Measurements from ENCODE around the gene IER3IP1. TPM values are rescaled to one million over a fixed set of nuclear protein-coding genes. Genes with fewer than 3 reads are reported as not detected.

IER3IP1 gene
- total RNA-seq, 1 donor from 2014 or later: 16.0 TPM

DNA sequence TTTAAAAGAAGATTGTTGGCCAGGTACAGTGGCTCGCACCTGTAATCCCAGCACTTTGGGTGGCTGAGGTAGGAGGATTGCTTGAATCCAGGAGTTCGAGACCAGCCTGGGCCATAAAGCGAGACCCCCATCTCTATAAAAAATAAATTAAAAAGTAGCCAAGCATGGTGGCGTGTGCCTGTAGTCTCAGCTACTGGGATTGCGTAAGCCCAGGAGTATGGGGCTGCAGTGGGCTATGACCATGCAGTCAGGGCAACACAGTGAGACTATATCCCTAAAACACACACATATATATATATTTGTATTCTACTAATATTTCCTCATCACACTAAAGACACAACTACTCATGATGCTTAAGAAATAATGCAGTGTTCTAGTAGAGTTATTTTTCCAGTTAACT lies 33.0 kb downstream of the IER3IP1 start:
- DNase-seq (ENCODE audit: low spot score): no peak
- Mint-ChIP-seq H3K36me3 (ENCODE audit: low read depth, unreplicated experiment) (no peaks in the 10 kb centered on the region), H3K4me1 (ENCODE audit: unreplicated experiment) (peaks cover 5% of the 10 kb centered on the region), H3K9me3 (ENCODE audit: unreplicated experiment) (no peaks in the 10 kb centered on the region), H3K27ac (ENCODE audit: unreplicated experiment) (no peak overlapping the region), H3K4me3 (ENCODE audit: unreplicated experiment) (no peak overlapping the region), H3K27me3 (ENCODE audit: unreplicated experiment) (no peaks in the 10 kb centered on the region)
- no peak for TF ChIP-seq CTCF (IDR thresholded peaks at IDR 0.05; ENCODE audit: unreplicated experiment)

DNA sequence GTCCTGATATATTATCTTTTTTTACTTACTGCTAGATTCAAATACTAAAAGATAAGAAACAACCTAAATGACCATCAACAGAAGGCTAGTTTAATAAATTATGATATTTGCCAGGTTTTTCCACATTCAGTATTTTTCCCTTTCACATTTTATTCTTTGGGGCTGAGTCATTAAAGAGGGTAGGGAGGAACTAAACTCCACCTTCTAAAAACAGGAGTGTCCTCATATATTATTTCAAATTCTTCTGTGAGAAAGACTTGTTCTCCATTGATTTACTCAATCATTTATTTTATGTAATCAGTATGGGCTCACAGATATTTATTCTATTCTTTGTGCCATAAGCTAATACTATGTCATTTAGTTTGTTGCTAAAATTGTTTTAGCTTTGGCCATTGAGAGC lies 34.9 kb downstream of the IER3IP1 start:
- H3K4me3 Mint-ChIP-seq (ENCODE audit: unreplicated experiment): no peak overlapping the region
- no peak for TF ChIP-seq CTCF (IDR thresholded peaks at IDR 0.05; ENCODE audit: unreplicated experiment)
- no peaks in the 10 kb centered on the region for H3K27me3 Mint-ChIP-seq (ENCODE audit: unreplicated experiment)
- H3K36me3 Mint-ChIP-seq (ENCODE audit: low read depth, unreplicated experiment): no peaks in the 10 kb centered on the region
- H3K9me3 Mint-ChIP-seq (ENCODE audit: unreplicated experiment): no peaks in the 10 kb centered on the region
- no peak overlapping the region for H3K27ac Mint-ChIP-seq (ENCODE audit: unreplicated experiment)
- DNase-seq (ENCODE audit: low spot score): no peak
- H3K4me1 Mint-ChIP-seq (ENCODE audit: unreplicated experiment): peaks cover 1% of the 10 kb centered on the region

DNA sequence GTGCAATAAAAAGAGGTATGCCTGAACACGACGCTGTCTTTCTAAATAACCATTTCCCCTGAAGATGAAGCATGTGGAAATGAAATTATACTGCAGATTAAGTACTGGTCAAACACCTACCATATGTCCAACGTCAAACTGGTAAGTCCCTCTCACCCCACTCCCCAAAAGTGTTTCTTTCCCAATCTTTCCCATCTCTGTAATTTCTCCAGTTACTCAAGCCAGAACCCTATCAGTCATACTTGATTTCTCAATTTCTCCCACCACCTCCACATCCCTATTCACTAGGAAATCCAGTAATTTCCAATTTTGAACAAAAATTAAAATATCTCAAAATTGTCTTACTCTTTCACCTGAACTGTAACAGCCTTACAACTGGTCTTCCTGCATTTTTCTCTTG lies 55.0 kb downstream of the IER3IP1 start:
- H3K9me3 Mint-ChIP-seq (ENCODE audit: unreplicated experiment): no peaks in the 10 kb centered on the region
- H3K27me3 Mint-ChIP-seq (ENCODE audit: unreplicated experiment): no peaks in the 10 kb centered on the region
- TF ChIP-seq CTCF (IDR thresholded peaks at IDR 0.05; ENCODE audit: unreplicated experiment): no peak

GRCh38 chr18:47120428-47120827 lies 55.7 kb downstream of the IER3IP1 start:
- peaks cover 9% of the 10 kb centered on the region for H3K4me1 Mint-ChIP-seq (ENCODE audit: unreplicated experiment)
- no peak overlapping the region for H3K27ac Mint-ChIP-seq (ENCODE audit: unreplicated experiment)
- no peaks in the 10 kb centered on the region for H3K9me3 Mint-ChIP-seq (ENCODE audit: unreplicated experiment)
- peaks cover 16% of the 10 kb centered on the region for H3K36me3 Mint-ChIP-seq (ENCODE audit: low read depth, unreplicated experiment)
- no peaks in the 10 kb centered on the region for H3K27me3 Mint-ChIP-seq (ENCODE audit: unreplicated experiment)
- DNase-seq (ENCODE audit: low spot score): no peak
- no peak overlapping the region for H3K4me3 Mint-ChIP-seq (ENCODE audit: unreplicated experiment)
- no peak for TF ChIP-seq CTCF (IDR thresholded peaks at IDR 0.05; ENCODE audit: unreplicated experiment)

More for the DNA sequence above, 55.0 kb downstream of the IER3IP1 start:
- Mint-ChIP-seq H3K36me3 (ENCODE audit: low read depth, unreplicated experiment) (peaks cover 16% of the 10 kb centered on the region), H3K4me3 (ENCODE audit: unreplicated experiment) (no peak overlapping the region), H3K27ac (ENCODE audit: unreplicated experiment) (peak overlapping the region; percentile 2), H3K4me1 (ENCODE audit: unreplicated experiment) (peaks cover 9% of the 10 kb centered on the region)
- DNase-seq (ENCODE audit: low spot score): no peak

- no peaks in the 10 kb centered on the region for H3K9me3 Mint-ChIP-seq (ENCODE audit: unreplicated experiment)
- no peak for TF ChIP-seq CTCF (IDR thresholded peaks at IDR 0.05; ENCODE audit: unreplicated experiment)
- peaks cover 9% of the 10 kb centered on the region for H3K4me1 Mint-ChIP-seq (ENCODE audit: unreplicated experiment)
- H3K27ac Mint-ChIP-seq (ENCODE audit: unreplicated experiment): no peak overlapping the region
- no peak for DNase-seq (ENCODE audit: low spot score)
- peaks cover 16% of the 10 kb centered on the region for H3K36me3 Mint-ChIP-seq (ENCODE audit: low read depth, unreplicated experiment)
- no peak overlapping the region for H3K4me3 Mint-ChIP-seq (ENCODE audit: unreplicated experiment)
- H3K27me3 Mint-ChIP-seq (ENCODE audit: unreplicated experiment): no peaks in the 10 kb centered on the region
These were observed 57.2 kb downstream of the IER3IP1 start for GRCh38 chr18:47118981-47119380.

Data from endothelial cell (in vitro differentiated cells).